GM12878 (cell line): ENCODE results near the gene SMC3. TPM values are rescaled to one million over a fixed set of nuclear protein-coding genes. Genes with fewer than 3 reads are reported as not detected.

Experiments used
- CBX5 ChIP-seq: sonication (generic); IDR thresholded peaks from 2 replicates; pipeline ENCODE4 v1.6.1; 2016; ENCODE audit warnings: low read depth, moderate library complexity, mild to moderate bottlenecking, inconsistent platforms
- CTCF ChIP-seq, 3 experiments: IDR thresholded peaks in 2 of 3; conservative IDR thresholded peaks in 1 of 3; 2 replicates each; pipeline ENCODE4 v1.5.1; 2011; ENCODE audit warnings: low read depth in 3 of 3, low read length in 3 of 3, mild to moderate bottlenecking in 3 of 3, control low read depth in 2 of 3, moderate library complexity in 2 of 3, inconsistent platforms in 1 of 3, mixed read lengths in 1 of 3; ENCODE audit not compliant: control insufficient read depth in 2 of 3, insufficient read depth in 1 of 3; ENCODE audit errors: extremely low read depth in 1 of 3
- EGR1 ChIP-seq, 2 experiments: IDR thresholded peaks; 1 replicate in 1 of 2; 2 replicates in 1 of 2; pipeline ENCODE4 v1.6.1; 2011 to 2012; ENCODE audit warnings: low read depth in 2 of 2, low read length in 2 of 2, borderline replicate concordance in 1 of 2, mild to moderate bottlenecking in 1 of 2, moderate library complexity in 1 of 2
- JUND ChIP-seq: IDR thresholded peaks from 2 replicates; pipeline ENCODE4 v1.6.1; 2012; ENCODE audit warnings: low read depth, mild to moderate bottlenecking, low read length, improper control_type of control experiment, moderate library complexity
- NBN ChIP-seq: fragments of 450-650 bp; IDR thresholded peaks from 2 replicates; pipeline ENCODE4 v1.6.1; 2016
- NFYB ChIP-seq: IDR thresholded peaks from 2 replicates; pipeline ENCODE4 v1.6.1; 2011; ENCODE audit warnings: low read depth, mild to moderate bottlenecking, low read length, improper control_type of control experiment, moderate library complexity; ENCODE audit not compliant: insufficient read depth
- NRF1 ChIP-seq: conservative IDR thresholded peaks from 2 replicates; pipeline ENCODE4 v1.6.1; 2011; ENCODE audit warnings: mild to moderate bottlenecking, low read depth, low read length, improper control_type of control experiment
- PAX5 ChIP-seq: IDR thresholded peaks from 2 replicates; pipeline ENCODE4 v1.6.1; 2011; ENCODE audit warnings: low read depth, low read length, borderline replicate concordance
- POLR2AphosphoS2 ChIP-seq: IDR thresholded peaks from 2 replicates; pipeline ENCODE4 v1.6.1; 2011; ENCODE audit warnings: low read depth, mild to moderate bottlenecking, low read length, improper control_type of control experiment, moderate library complexity
- RUNX3 ChIP-seq: IDR thresholded peaks from 2 replicates; pipeline ENCODE4 v1.6.1; 2012; ENCODE audit warnings: low read length, inconsistent platforms
- SMAD5 ChIP-seq: IDR thresholded peaks from 2 replicates; pipeline ENCODE4 v1.6.1; 2016; ENCODE audit warnings: antibody characterized with exemption, low read depth
- SREBF2 ChIP-seq: IDR thresholded peaks from 2 replicates; pipeline ENCODE4 v1.6.1; 2012; ENCODE audit warnings: mild to moderate bottlenecking, low read length
- USF1 ChIP-seq: IDR thresholded peaks from 2 replicates; pipeline ENCODE4 v1.6.1; 2011; ENCODE audit warnings: borderline replicate concordance, low read depth, mild to moderate bottlenecking, moderate library complexity, mixed read lengths, low read length; ENCODE audit not compliant: insufficient read depth; ENCODE audit errors: extremely low read length
- WRNIP1 ChIP-seq: IDR thresholded peaks from 2 replicates; pipeline ENCODE4 v1.6.1; 2011; ENCODE audit warnings: low read depth, low read length, improper control_type of control experiment, borderline replicate concordance
- ZBTB33 ChIP-seq: fragments of 450-650 bp; IDR thresholded peaks from 2 replicates; pipeline ENCODE4 v1.6.1; 2017; ENCODE audit warnings: mild to moderate bottlenecking
- polyA plus RNA-seq, 11 experiments: library from polyadenylated mRNA; depleted of rRNA in 4 of 11; unstranded in 6 of 11; stranded (reverse) in 5 of 11; fragments of >200 nt; fragmentation: Nextera tagmentation in 4 of 11; fragmentation: Illumina TruSeq in 1 of 11; extraction: Ambion mirVana in 4 of 11; extraction: Trizol in 1 of 11; gene quantifications; 1 replicate in 1 of 11; 2 replicates in 10 of 11; pipeline versions ENCODE4 v1.2.1 to v1.2.3, GENCODE V29; 2011 to 2016; ENCODE audit warnings: inconsistent platforms in 2 of 11, missing spikeins in 2 of 11, low read depth in 1 of 11
- total RNA-seq, 4 experiments: library from RNA; depleted of rRNA in 3 of 4; stranded (reverse); fragments of >200 nt in 3 of 4; fragmentation: Illumina TruSeq in 1 of 4; extraction: Trizol in 1 of 4; gene quantifications; 2 replicates each; pipeline versions ENCODE4 v1.2.1 to v1.2.3, GENCODE V29; 2013 to 2021
- TF ChIP-seq, protein P1 (sequence below): IDR thresholded peaks from 2 replicates; pipeline ENCODE4 v1.6.1; 2012; ENCODE audit warnings: improper control_type of control experiment, low read depth, low read length; ENCODE audit not compliant: insufficient replicate concordance
- TF ChIP-seq, protein P2 (sequence below): fragments of 450-650 bp; IDR thresholded peaks from 2 replicates; pipeline ENCODE4 v1.6.1; 2018; ENCODE audit warnings: mild to moderate bottlenecking, low read depth, moderate library complexity; ENCODE audit not compliant: partially characterized antibody

The SMC3 gene
- total and polyA plus RNA-seq, 10 of the 15 experiments (the other 5 are each of a cell fraction or from before 2014, with no cell fraction given) = 30.4 to 123 (median 48.3) TPM

- TF ChIP-seq ZBTB33 (no peak), USF1 (no peak), NBN (no peak), EGR1 (IDR thresholded peaks at IDR 0.05; ENCODE audit: borderline replicate concordance in 1 of 2, low read depth in 2 of 2, low read length in 2 of 2) (no peak), SMAD5 (no peak), CBX5 (0 out of 2 replicates have a peak, but pooled peaks have one; percentile 50), NRF1 (no peak), PAX5 (0 out of 2 replicates have a peak, but pooled peaks have one; percentile 6), NFYB (no peak), POLR2AphosphoS2 (no peak), CTCF (IDR thresholded peaks at IDR 0.05 in 2 of 3, conservative IDR thresholded peaks at IDR 0.05 in 1 of 3; ENCODE audit: control insufficient read depth in 2 of 3, extremely low read depth in 1 of 3, insufficient read depth in 1 of 3, low read depth in 3 of 3, low read length in 3 of 3) (no peak), WRNIP1 (no peak), JUND (peak; percentile 57; the same call in 1 of the 2 replicates), SREBF2 (no peak), RUNX3 (peak; percentile 90)
- TF ChIP-seq, protein P1, sequence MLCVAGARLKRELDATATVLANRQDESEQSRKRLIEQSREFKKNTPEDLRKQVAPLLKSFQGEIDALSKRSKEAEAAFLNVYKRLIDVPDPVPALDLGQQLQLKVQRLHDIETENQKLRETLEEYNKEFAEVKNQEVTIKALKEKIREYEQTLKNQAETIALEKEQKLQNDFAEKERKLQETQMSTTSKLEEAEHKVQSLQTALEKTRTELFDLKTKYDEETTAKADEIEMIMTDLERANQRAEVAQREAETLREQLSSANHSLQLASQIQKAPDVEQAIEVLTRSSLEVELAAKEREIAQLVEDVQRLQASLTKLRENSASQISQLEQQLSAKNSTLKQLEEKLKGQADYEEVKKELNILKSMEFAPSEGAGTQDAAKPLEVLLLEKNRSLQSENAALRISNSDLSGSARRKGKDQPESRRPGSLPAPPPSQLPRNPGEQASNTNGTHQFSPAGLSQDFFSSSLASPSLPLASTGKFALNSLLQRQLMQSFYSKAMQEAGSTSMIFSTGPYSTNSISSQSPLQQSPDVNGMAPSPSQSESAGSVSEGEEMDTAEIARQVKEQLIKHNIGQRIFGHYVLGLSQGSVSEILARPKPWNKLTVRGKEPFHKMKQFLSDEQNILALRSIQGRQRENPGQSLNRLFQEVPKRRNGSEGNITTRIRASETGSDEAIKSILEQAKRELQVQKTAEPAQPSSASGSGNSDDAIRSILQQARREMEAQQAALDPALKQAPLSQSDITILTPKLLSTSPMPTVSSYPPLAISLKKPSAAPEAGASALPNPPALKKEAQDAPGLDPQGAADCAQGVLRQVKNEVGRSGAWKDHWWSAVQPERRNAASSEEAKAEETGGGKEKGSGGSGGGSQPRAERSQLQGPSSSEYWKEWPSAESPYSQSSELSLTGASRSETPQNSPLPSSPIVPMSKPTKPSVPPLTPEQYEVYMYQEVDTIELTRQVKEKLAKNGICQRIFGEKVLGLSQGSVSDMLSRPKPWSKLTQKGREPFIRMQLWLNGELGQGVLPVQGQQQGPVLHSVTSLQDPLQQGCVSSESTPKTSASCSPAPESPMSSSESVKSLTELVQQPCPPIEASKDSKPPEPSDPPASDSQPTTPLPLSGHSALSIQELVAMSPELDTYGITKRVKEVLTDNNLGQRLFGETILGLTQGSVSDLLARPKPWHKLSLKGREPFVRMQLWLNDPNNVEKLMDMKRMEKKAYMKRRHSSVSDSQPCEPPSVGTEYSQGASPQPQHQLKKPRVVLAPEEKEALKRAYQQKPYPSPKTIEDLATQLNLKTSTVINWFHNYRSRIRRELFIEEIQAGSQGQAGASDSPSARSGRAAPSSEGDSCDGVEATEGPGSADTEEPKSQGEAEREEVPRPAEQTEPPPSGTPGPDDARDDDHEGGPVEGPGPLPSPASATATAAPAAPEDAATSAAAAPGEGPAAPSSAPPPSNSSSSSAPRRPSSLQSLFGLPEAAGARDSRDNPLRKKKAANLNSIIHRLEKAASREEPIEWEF = no peak
- TF ChIP-seq, protein P2, sequence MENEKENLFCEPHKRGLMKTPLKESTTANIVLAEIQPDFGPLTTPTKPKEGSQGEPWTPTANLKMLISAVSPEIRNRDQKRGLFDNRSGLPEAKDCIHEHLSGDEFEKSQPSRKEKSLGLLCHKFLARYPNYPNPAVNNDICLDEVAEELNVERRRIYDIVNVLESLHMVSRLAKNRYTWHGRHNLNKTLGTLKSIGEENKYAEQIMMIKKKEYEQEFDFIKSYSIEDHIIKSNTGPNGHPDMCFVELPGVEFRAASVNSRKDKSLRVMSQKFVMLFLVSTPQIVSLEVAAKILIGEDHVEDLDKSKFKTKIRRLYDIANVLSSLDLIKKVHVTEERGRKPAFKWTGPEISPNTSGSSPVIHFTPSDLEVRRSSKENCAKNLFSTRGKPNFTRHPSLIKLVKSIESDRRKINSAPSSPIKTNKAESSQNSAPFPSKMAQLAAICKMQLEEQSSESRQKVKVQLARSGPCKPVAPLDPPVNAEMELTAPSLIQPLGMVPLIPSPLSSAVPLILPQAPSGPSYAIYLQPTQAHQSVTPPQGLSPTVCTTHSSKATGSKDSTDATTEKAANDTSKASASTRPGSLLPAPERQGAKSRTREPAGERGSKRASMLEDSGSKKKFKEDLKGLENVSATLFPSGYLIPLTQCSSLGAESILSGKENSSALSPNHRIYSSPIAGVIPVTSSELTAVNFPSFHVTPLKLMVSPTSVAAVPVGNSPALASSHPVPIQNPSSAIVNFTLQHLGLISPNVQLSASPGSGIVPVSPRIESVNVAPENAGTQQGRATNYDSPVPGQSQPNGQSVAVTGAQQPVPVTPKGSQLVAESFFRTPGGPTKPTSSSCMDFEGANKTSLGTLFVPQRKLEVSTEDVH = no peak
Measured at GRCh38 chr10:110613996-110614495, 46.6 kb downstream of the SMC3 start (continued).
